ENCODE results near the gene FAM114A1.

FAM114A1 gene

GRCh38 chr4:38867478-38868058 lies at the start of gene FAM114A1:
Gene FAM114A1, plus strand, starts transcription at chr4:38867806. Its CDS starts 10,273 bp downstream, at chr4:38878079.
- DNase-seq = peak; percentile 61

GRCh38 chr4:38818441-38818976 lies 49.1 kb upstream of the FAM114A1 start:
- DNase-seq = peak; percentile 40

- DNase-seq = no peak
Observed at GRCh38 chr4:38819569-38819968, 48.0 kb upstream of the FAM114A1 start.

- no peak for DNase-seq
Observed at GRCh38 chr4:38820329-38821061, 47.1 kb upstream of the FAM114A1 start.

- no peak for DNase-seq
Observed at GRCh38 chr4:38821739-38822138, 45.9 kb upstream of the FAM114A1 start.

GRCh38 chr4:38822748-38823303 lies 44.8 kb upstream of the FAM114A1 start:
- DNase-seq = no peak

- no peak for DNase-seq
Observed at GRCh38 chr4:38823766-38824165, 43.8 kb upstream of the FAM114A1 start.

- no peak for DNase-seq
Observed at GRCh38 chr4:38829237-38829636, 38.4 kb upstream of the FAM114A1 start.

GRCh38 chr4:38831653-38832052 lies 36.0 kb upstream of the FAM114A1 start:
- no peak for DNase-seq

GRCh38 chr4:38832206-38832605 lies 35.4 kb upstream of the FAM114A1 start:
- no peak for DNase-seq

- DNase-seq = no peak
Observed at GRCh38 chr4:38832624-38833528, 34.7 kb upstream of the FAM114A1 start.

GRCh38 chr4:38834570-38834969 lies 33.0 kb upstream of the FAM114A1 start:
- DNase-seq = no peak

GRCh38 chr4:38837334-38837733 lies 30.3 kb upstream of the FAM114A1 start:
- no peak for DNase-seq

GRCh38 chr4:38837849-38838248 lies 29.8 kb upstream of the FAM114A1 start:
- no peak for DNase-seq

- no peak for DNase-seq
Observed at GRCh38 chr4:38842994-38843393, 24.6 kb upstream of the FAM114A1 start.

GRCh38 chr4:38846015-38846414 lies 21.6 kb upstream of the FAM114A1 start:
- no peak for DNase-seq

GRCh38 chr4:38855466-38855865 lies 12.1 kb upstream of the FAM114A1 start:
- DNase-seq = no peak

- DNase-seq = no peak
Observed at GRCh38 chr4:38856046-38856445, 11.6 kb upstream of the FAM114A1 start.

GRCh38 chr4:38856524-38857337 lies 10.9 kb upstream of the FAM114A1 start, which contains the start of gene TLR6:
Gene TLR6, minus strand, starts transcription at chr4:38856817. Its CDS starts 27,344 bp downstream, at chr4:38829473.
- DNase-seq = peak; percentile 58

GRCh38 chr4:38857354-38858096 lies 10.1 kb upstream of the FAM114A1 start:
- peak; percentile 90 for DNase-seq

GRCh38 chr4:38858097-38858420 lies 9.5 kb upstream of the FAM114A1 start:
- DNase-seq = no peak
